ENCODE results near the gene NEK6.

Gene NEK6

DNA sequence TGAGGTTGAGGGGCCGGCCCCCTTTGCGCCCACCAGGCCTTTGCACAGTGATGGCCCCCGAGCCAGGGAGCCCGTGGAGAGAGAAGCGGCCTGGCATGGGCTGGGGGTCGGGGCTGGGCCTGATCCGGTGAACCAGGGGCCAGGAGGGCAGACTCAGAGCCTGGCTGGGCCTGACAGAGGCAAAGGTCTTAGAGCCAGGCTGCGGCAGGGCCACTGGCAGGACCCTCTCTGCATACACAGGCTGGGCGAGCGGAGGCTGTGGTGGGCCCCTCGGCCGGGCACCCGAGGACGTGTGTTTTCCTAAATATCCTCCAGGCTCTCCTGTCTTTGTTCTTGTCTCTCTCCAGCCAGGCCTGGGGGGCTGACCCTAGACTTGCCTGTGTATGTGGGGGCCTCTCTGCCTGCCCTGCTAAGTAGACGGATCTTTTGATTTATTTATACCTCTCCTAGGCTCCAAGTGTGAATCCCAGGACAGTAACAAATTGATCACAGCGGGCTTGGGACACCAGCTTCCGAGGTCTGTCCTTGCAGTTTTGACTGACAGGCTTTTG lies 933 bp downstream of the NEK6 start:
- Histone ChIP-seq H3K27ac (peak overlapping the region; percentile 50 to 96 (median 89)), H3K4me3 (peak overlapping the region; percentile 43 to 77 (median 64))

DNA sequence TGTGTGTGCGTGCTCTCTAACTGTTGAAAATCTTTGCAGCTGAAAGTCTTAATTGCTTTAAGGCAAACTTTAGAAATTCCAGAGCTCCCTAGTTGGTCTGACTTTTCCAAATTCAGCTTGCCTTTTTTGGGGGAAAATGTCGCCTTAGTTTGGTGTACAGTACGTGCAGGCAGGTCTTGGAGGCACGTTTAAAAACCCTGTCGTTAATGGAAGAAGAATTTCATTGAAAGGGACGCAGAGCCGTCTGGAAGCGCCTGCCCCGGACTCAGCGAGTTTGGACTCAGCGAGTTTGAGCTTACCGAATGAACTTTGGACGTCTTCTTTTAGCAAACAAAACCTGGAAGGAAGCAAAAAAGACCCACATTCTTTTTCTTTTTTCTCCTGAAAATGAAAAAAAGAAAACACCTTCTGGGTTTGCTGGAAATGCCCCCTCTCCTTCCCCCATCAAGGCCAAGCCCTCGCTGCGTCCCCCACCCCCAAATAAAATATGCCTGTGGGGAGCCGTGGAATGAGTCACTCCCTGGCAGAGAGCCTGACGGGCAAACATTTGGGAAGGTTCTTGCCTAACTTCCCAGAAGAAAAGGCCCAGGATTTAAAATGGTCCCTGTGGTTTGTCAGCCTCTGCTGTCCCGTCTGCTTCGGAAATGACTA lies 1.5 kb downstream of the NEK6 start:
- H3K4me3 ChIP-seq = peak overlapping the region; percentile 43 to 77 (median 64)

DNA sequence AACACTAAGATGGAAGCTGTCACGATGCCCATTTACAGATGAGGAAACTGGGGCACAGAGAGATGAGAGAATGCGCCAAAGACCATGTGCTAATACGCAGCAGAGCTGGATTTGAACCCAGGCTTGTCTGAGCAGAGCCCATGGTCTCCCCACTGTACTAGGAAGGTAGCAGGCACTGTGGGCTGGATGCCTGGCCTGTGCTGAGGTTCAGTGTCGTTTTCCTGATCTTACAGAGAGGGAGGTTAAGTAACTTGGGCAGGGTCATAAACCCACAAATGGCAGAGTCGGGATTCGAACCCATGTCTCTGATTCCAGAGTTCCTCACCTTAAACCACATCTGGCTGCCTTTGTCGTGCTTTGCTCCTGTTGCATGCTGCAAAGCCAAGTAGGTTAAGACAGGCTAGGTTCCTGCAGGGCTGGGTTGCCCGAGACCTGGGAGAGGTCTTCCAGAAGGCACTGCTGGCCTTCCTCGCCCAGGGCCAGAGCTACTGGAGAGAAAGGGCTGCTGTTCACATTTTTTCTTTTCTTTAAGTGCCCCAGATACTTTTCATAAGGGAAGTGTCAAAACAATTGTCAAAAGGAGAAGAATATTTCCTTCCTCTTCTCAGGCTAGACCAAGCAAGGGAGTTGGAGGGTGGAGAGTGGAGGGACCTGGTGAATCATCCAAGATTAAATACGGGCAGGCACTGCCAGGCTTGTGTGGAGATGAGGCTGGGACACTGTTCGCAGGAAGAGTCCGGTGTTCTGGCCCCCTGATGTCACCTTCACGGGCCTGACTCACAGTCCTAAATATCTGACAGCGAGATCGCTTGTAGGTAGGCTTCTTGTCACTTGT lies 3.2 kb downstream of the NEK6 start:
- peak overlapping the region in 20 of 21 experiments; percentile 37 to 96 (median 90) for H3K27ac ChIP-seq
- H3K4me3 ChIP-seq = peak overlapping the region in 1 of 7 experiments; percentile 22

More for the DNA sequence above, 1.5 kb downstream of the NEK6 start:
- H3K27ac ChIP-seq = peak overlapping the region; percentile 44 to 96 (median 89)

DNA sequence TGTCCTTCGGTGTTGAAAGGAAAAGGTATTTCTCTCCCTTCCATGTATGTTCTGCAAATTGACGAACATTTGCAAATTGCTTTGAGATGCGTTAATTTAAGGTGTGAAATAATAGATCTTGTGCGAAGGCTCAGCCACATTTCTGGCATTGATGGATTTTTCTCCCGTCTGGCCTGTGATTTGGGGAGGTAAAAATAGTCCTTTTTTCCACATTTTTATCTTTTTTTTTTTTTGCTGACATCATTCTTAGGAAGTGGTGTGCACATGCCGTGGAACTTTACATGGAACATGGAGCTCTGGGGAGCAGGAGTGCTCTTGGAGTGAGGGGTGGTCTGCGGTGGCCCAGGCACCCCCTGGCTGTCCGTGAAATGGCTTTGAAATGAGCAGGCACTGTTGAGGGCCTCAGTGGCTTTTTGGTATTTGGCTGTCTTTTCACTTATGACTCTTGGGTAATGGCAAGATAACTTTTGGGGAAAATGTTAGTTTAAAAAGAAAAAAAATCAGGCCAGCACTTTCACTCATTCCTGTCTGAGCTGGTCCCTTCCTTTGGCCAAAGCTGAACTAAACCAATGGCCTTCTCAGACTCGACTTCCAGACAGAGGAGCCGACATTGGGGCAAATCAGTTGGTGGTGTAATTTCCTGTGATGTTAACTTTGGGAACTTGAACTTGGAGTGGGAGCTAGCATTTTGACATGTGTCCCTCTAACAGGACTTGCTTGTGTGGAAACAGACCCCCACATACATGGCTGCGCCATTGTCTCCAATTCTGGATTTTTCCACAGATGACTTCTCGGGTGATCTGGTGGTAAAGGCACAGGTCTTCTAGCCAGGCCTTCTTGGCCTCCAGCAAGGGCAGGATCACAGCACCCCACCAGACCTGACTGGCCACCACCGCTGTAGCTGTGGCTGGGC lies 4.2 kb downstream of the NEK6 start:
- Histone ChIP-seq H3K4me3 (peak overlapping the region in 1 of 7 experiments; percentile 22), H3K27ac (peak overlapping the region in 20 of 21 experiments; percentile 9 to 96 (median 90))

DNA sequence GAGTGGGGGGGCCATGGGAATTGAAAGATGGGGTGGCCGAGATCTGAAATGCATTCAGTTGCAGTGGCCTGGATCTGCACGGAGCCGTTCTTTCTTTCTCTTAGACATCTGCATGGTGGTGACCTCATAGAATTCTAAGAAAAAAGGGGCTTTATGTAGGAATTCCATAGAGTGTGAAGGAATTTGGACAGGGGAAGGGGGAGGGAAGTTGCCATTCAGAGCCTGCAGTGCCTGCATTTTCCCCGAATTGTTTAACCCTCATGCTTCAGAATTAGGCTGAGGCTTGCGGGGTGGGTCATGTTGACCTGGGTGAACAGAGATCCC lies 4.9 kb downstream of the NEK6 start:
- Histone ChIP-seq H3K27ac (peak overlapping the region in 15 of 21 experiments; percentile 9 to 96 (median 86)), H3K4me3 (peak overlapping the region in 1 of 7 experiments; percentile 22)

DNA sequence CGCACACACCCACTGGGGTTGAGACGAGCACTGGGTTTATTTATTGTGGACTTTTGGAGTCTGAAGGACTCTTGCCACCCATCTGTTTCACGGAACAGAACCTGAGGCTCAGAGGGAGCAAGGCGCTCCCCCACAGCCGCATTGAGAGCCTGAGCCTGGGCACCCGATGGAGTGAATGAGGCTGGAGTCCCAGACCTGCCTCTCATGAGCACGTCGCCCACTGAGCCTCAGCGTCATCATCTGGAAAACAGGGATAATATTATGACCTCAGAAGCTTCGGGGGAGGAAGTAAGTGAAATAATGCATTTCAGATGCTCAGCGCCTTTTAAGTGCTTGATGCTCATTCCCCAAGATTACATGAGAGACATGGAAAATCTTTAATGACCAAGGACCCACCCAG lies 5.5 kb downstream of the NEK6 start:
- no peak overlapping the region for H3K4me3 ChIP-seq

DNA sequence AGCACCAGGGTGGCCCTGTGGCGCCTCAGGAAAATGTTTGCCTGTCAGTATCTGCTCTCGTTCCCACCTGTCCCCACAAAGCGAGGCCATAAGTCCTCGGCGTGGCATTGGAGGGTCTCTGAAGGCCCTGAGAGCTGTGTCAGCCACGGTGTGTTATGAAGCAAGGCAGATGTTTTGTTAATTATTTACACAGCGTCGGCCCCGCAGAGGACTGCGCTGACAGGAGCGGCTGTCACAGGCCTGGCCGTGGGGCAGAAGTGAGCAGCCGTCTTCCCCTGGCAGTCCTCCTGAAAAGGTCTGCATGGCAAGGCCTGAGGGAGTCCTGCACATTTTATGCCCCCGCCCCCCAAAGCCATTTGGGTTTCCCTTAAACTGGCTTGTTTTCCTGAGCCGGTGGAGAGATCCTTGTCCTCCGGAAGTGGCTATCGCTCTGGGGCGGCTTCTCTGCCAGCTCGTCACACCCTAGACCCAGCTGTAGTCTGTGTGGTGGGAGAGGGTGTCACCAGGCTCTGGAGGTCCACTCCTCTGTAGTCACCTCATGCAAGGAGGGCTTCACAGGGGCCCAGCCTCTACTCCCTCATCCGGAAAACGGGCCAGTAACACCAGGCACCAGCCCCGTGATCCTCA lies 6.2 kb downstream of the NEK6 start:
- Histone ChIP-seq H3K4me3 (no peak overlapping the region), H3K27ac (peak overlapping the region in 14 of 21 experiments; percentile 11 to 95 (median 54))

More for the DNA sequence above, 5.5 kb downstream of the NEK6 start:
- peak overlapping the region in 10 of 21 experiments; percentile 14 to 96 (median 62) for H3K27ac ChIP-seq

DNA sequence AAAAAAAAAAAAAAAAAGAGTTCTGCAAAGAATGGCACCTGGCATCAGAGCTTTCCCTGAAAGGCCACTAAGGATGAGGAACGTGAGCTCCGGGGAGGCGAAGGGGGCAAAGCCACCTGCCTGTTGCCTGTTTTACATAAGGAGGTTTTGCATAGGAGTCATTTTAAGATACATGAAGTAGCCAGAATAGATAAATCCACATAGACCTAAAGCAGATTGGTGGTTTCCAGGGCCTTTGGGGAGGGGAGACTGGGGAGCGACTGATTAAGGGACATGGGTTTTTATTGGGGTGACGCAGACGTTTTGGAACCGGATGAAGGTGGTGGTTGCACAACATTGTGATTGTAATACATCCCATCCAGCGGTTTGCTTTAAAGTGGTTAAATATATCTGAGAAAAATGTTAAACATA lies 7.1 kb downstream of the NEK6 start:
- Histone ChIP-seq H3K4me3 (no peak overlapping the region), H3K27ac (peak overlapping the region in 4 of 21 experiments; percentile 11 to 95 (median 46))

DNA sequence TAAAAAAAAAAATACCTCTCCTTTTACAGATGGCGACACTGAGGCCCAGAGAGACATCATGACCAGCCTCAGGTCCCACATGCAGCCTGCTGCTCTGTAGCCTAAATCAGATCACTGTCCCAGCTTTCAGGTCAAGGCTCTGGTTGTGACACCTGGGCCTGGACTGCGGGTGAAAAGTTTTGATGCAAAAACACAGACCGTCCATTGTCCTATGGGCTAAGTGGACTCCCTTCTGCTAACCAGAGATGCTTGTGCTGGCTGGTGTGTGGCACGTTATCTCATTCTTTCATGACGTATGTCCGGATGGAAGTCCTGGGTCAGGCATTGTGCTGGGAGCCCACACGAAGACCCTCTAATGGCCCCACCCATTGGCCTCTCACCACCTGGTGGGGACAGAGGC lies 7.8 kb downstream of the NEK6 start:
- no peak overlapping the region for H3K4me3 ChIP-seq
- H3K27ac ChIP-seq = peak overlapping the region in 7 of 21 experiments; percentile 10 to 53 (median 34)

DNA sequence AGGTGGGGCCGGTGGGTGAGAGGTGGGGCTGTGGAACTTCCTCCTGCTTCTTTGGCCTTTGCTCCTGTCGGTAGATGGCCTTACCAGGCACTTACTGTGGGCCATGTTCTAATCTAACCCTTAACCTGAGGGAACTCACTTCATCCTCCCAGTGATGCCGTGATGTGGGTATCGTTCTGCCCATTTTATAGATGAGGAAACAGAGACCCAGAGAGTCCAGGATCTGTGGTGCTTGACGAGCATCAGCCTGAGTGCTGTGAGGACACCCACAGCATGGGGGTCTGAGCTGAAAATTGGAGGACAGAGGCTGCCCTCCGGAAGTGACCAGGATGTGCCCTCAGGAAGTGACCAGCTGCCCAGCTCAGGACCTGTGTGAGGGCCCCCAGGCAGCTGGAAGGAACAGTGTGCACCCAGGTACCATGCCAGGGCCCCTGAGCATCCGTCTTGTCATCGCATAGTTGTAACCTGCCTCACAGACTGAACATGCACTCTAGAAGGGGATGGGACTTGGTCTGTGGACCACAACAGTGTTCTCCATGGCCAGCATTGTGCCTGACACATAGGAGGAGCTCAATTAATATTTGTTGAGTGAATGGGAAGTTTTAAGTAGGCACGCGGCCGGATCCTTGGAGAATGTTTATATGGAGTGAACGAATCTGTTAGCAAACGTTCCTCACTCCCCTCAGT lies 8.5 kb downstream of the NEK6 start:
- peak overlapping the region in 11 of 21 experiments; percentile 7 to 76 (median 47) for H3K27ac ChIP-seq
- H3K4me3 ChIP-seq = no peak overlapping the region

DNA sequence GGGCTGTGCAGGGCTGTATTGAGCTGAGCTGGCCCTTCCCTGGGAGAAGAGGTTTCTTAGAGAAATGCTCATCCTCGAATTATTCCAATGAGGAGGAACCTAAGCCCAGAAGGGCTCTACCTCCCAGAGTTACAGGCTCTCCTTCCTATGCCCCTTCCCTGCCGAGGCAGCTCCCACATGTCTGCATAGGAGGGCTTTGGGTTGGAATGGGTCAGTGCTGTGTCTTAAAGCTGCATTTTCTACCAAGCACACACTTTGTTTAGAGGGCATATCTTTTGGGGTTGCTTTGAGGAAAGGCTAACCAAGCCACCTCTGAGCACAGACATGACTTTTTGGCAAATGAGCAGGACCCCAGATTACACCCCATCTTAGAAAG lies 9.1 kb downstream of the NEK6 start:
- H3K4me3 ChIP-seq = no peak overlapping the region
- peak overlapping the region in 13 of 21 experiments; percentile 7 to 76 (median 49) for H3K27ac ChIP-seq

DNA sequence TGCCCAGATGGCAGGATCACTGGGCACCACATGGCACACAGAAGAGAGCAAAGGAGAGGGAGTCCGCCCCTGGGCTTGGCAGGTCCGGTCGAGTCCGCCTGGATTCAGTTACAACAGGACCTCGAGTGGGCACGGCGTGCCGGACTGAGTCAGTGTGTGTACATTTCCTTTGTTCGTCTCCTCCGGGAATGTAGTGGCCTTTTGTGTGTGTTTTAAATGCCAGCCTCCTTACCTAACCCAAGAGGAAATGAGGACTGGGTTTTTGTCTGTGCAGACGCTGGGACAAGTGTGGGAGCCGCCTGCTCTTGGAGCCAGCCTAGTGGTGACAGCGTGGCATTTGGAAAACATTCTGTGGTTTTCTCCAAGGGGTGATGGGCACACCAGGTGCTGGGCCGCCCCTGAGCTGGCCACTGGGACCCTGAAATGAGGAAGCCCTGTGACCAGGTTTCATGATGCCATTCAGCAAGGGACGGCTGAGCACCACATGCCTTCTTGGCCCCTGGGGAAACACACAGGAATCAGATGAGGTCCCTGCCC lies 9.6 kb downstream of the NEK6 start:
- peak overlapping the region in 15 of 21 experiments; percentile 9 to 76 (median 49) for H3K27ac ChIP-seq
- H3K4me3 ChIP-seq = no peak overlapping the region

DNA sequence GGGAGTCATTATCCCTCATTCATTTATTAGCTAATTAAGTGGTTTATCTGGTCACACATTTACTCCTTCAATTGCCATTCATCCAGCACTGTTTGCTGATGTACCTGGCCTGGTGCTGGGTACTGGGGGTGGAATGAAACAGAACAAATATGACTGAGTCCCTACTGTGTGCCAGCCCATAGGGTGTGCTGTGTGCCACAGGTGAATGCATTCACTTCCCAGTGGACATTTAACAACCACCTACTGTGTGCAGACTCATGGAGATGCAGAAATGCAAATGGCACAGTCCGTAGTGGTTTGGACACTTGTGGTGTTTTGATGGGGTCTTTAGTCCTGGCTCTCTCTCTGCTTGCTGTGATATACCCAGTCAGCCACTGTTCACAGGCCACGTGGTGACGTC lies 10.5 kb downstream of the NEK6 start:
- Histone ChIP-seq H3K27ac (peak overlapping the region in 8 of 21 experiments; percentile 35 to 76 (median 56)), H3K4me3 (no peak overlapping the region)

DNA sequence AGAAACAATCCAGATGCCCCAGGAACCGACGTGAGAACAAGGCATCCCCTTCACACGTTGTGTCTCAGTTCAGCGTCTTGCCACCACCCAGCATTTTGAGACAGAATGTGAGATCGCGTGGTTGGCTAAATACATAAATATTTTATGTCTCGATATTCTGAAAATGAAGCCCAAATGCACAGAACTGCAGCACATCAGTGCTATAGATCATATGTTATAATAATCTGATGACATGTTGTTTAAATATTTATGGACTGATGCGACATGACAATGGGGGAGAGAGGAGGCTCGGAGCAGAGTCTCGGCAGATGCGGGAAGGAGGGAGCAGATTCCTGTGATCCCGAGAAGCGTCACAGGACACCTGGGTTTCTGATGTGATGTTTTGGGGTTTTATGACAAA lies 10.9 kb downstream of the NEK6 start:
- peak overlapping the region in 3 of 21 experiments; percentile 35 to 76 (median 71) for H3K27ac ChIP-seq
- H3K4me3 ChIP-seq = no peak overlapping the region

DNA sequence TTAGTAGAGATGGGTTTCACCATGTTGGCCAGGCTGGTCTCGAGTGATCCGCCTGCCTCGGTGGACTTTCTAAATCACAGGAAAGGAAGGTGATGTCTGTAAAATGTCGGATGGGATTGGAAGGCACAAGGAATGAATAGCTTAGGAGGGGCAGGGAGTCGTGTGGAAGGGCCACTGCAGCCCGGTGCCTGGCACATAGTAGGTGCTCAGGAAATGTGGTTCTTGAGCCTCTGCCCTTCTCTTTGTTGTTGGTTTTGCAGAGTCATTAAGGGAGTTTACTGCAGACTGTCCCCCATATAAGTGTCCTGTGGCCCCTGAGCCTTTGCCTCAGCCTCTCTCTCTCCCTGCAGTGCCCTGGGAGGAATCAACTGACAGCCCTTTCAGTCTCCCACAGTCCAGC lies 11.8 kb downstream of the NEK6 start:
- H3K4me3 ChIP-seq = no peak overlapping the region
- peak overlapping the region in 1 of 21 experiments; percentile 55 for H3K27ac ChIP-seq

DNA sequence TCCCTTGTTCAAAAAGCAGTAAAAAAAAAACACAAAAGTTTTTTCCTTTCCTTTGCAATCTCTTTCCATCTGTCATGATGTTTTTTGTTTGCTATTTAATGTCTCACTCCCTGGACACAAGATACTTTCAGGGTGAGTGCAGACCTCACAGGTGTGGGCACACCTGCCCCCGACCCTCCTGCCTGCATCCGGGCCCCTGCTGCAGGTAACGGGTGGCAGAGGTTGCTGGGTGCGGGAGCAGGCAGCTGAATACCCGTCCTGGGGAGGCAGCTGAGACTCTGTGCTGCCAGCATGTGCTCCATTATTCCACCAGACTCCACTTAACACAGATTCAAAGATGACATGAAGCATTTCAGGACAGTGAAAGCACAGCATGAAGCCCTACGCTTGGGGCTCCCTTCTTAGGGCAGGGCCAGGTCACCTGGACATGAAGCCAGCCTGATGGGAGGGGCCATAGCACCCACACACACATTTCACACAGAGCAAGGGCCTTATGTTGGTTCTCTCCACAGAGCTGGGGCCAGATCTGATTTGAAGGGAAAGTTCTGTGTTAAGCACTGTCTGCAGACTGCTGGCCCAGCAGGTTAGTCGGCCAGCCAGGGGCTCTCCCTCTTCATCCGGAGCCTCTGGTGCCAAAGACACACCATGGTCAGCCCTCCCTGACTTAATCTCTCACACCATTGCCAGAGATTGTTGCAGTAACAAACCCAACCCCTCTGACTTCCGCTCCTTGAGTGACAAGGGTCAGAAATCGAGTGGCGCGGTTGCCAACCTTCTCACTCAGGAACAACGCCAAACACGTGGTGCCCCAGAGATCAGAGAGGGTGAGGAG lies 13.0 kb downstream of the NEK6 start:
- Histone ChIP-seq H3K4me3 (no peak overlapping the region), H3K27ac (peak overlapping the region in 8 of 21 experiments; percentile 1 to 59 (median 32))

DNA sequence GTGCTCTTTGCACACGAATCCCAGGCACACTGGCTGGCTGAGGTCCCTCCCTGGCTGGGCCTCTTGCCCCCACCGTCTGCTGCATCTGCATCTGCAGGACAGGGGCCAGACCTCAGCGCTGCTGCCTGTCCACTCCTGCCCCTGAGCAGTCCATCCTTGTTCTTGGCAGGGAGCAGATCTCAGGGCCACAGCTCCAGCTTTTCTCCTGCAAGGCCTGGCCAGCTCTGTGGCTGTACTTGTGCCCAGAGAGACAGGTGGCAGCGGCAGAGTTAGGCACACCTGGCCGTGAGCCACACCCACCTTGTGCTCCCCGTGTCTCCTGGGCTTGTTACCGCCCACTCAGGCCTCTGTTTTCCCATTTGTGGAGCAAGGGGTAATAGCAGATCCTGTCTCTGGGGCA lies 13.9 kb downstream of the NEK6 start:
- peak overlapping the region in 6 of 21 experiments; percentile 12 to 59 (median 42) for H3K27ac ChIP-seq

More for the DNA sequence above, 13.9 kb downstream of the NEK6 start:
- H3K4me3 ChIP-seq = no peak overlapping the region

Measured in skin epidermis (tissue), 12 donors.